Activated T-helper 1 cell treated with anti-CD3 and anti-CD28 coated beads, Interleukin-2, amount 50 U/mL, for 16 hours (primary cell): ENCODE data around the gene LENG1.

Experiments used
- DNase-seq, 2 donors: peaks; one replicate each; pipeline ENCODE4 v3.0.0-alpha.2; 2020; ENCODE audit warnings: low read depth in 1 of 2, low spot score in 1 of 2

Gene LENG1

GRCh38 chr19:54114340-54115108 is 45.0 kb downstream of the LENG1 start:
- peak; percentile 19 to 23 for DNase-seq

- DNase-seq, result no peak
These were observed 49.9 kb downstream of the LENG1 start for GRCh38 chr19:54109651-54110050.

- no peak for DNase-seq
These were observed 51.0 kb downstream of the LENG1 start for GRCh38 chr19:54108496-54108895.

- no peak for DNase-seq
These were observed 51.5 kb downstream of the LENG1 start for GRCh38 chr19:54107876-54108490.

- DNase-seq, result no peak
These were observed 52.8 kb downstream of the LENG1 start for GRCh38 chr19:54106716-54107115.

GRCh38 chr19:54105796-54106195 is 53.7 kb downstream of the LENG1 start:
- no peak for DNase-seq
